SK-N-SH treated with all-trans-retinoic acid at 6 μM for 48 hours (cell line): Measurements from ENCODE around the gene APOL4.

ENCODE experiments used
- CSDC2 ChIP-seq: fragments of 250-450 bp; sonication (Bioruptor Pico); IDR thresholded peaks from 2 replicates; pipeline ENCODE4 v1.5.0; 2020; ENCODE audit warnings: mild to moderate bottlenecking, moderate library complexity
- PPARA ChIP-seq: fragments of 250-450 bp; sonication (Bioruptor Pico); IDR thresholded peaks from 2 replicates; pipeline ENCODE4 v1.5.0; 2020; ENCODE audit warnings: mild to moderate bottlenecking, borderline replicate concordance
- TCF4 ChIP-seq: fragments of 250-450 bp; sonication (Bioruptor Pico); IDR thresholded peaks from 2 replicates; pipeline ENCODE4 v1.8.0; 2021; ENCODE audit warnings: mild to moderate bottlenecking, moderate library complexity, borderline replicate concordance
- ZFP3 ChIP-seq: fragments of 250-450 bp; sonication (Bioruptor Pico); IDR thresholded peaks from 2 replicates; pipeline ENCODE4 v1.5.0; 2020; ENCODE audit warnings: mild to moderate bottlenecking, moderate library complexity
- TF ChIP-seq, protein P1 (sequence below): fragments of 250-450 bp; sonication (Bioruptor Pico); IDR thresholded peaks from 2 replicates; pipeline ENCODE4 v1.8.0; 2021; ENCODE audit warnings: low read depth, mild to moderate bottlenecking, moderate library complexity, borderline replicate concordance

GRCh38 chr22:36162127-36163034, 39.2 kb downstream of the APOL4 start:
- TF ChIP-seq ZFP3 (CRISPR knock-in tag) (no peak), TCF4 (CRISPR knock-in tag) (no peak), PPARA (no peak), CSDC2 (CRISPR knock-in tag) (no peak)
- TF ChIP-seq, protein P1, sequence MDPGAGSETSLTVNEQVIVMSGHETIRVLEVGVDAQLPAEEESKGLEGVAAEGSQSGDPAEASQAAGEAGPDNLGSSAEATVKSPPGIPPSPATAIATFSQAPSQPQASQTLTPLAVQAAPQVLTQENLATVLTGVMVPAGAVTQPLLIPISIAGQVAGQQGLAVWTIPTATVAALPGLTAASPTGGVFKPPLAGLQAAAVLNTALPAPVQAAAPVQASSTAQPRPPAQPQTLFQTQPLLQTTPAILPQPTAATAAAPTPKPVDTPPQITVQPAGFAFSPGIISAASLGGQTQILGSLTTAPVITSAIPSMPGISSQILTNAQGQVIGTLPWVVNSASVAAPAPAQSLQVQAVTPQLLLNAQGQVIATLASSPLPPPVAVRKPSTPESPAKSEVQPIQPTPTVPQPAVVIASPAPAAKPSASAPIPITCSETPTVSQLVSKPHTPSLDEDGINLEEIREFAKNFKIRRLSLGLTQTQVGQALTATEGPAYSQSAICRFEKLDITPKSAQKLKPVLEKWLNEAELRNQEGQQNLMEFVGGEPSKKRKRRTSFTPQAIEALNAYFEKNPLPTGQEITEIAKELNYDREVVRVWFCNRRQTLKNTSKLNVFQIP: no peak
